Umbilical cord (tissue), 2 donors: ENCODE results near the gene IL10. TPM values are rescaled to one million over a fixed set of nuclear protein-coding genes. Genes with fewer than 3 reads are reported as not detected.
"Not testable (repeated sequence)": the region's sequence is repeated elsewhere in the genome, so short reads cannot be mapped to it uniquely, and the experiment has no call there.

ENCODE experiments used
- DNase-seq: peaks from one replicate; pipeline ENCODE4 v3.0.0-alpha.2; 2015; ENCODE audit warnings: low spot score
- total RNA-seq: library from RNA; depleted of rRNA; stranded (reverse); fragments of >200 nt; gene quantifications from one replicate; pipeline ENCODE4 v1.2.3, GENCODE V29; 2014; ENCODE audit warnings: low replicate concordance; ENCODE audit not compliant: insufficient read depth

Gene IL10
- total RNA-seq, 1 donor from 2014 or later, result not detected

DNA sequence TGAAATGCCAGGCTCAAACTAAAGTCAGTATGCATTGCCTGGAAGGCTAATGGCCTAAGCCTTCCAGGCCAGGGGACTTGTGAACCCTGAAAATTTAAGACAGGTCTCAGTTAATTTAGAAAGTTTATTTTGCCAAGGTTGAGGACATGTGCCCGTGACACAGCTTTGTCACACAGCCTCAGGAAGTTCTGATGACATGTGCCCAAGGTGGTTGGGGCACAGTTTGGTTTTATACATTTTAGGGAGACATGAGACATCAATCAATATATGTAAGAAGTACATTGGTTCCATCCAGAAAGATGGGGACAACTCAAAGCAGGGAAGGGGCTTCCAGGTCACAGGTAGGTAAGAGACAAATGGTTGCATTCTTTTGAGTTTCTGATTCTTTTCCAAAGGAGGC, 6.5 kb downstream of the IL10 start:
- not testable (repeated sequence) for DNase-seq

DNA sequence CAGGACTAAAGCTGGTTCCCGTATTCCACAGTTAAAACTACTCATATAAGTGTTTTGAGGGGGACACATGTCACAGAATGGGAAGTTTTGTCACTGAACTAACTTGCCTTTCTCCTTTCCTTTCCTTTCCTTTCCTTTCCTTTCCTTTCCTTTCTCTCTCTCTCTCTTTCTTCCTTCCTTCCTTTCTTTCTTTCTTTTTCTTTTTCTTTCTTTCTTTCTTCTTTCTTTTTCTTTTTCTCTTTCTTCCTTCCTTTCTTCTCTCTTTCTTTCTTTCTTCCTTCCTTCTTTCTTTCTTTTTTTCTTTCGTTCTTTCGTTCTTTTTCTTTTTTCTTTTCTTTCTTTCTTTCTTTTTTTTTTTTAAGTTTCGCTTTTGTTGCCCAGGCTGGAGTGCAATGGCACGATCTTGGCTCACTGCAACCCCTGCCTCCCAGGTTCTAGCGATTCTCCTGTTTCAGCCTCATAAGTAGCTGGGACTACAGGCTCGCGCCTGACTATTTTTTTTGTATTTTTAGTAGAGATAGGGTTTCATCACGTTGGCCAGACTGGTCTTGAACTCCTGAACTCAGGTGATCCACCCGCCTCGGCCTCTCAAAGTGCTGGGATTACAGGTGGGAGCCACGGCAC, 9.4 kb downstream of the IL10 start:
- DNase-seq, result not testable (repeated sequence)

DNA sequence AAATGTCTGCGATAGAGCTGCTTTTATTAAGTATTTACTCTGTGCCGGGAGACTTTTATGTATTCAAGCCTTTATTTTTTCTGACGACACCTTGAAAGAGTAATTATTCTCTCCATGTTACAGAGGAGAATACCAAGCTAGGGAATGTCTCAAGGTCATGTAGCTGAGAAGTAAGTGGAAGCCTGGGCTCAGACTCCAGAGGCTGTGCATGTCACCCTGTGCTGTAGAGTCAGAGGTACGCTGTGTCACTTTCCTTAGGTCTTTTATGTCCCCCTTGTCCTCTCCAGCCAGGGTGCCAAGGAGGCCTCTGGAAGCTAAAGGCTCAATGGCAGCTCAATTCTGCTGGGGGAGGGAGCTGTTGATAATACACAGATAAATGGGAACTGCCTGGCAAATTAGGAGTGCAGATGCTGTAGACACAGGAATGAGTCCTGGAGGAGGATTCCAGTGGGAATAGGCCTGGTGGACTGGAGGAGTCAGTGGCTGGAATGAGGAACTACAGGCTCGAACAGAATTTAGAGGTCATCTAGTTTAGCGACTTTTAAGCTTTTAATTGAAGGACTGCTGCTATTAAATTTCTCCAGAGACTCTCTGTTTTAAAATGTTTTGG, 11.0 kb downstream of the IL10 start:
- no peak for DNase-seq

DNA sequence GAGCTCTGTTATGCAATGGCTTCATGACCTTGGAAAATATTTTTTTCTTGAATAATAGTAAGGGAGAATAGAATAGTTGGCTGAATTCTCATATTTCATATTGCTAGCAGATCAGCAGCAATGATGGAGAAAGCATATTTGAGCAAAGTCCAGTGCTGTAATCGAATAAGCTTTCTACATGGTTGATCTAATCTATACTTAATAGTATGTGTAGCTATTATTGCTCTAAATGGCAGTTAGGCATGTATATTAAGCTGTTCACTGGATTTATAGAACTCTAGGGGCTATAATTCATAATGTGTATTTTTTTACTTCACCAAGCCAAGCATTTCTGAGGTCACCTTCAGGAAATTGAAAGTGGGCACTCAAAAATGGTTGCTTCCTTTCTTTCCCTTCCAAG, 11.7 kb downstream of the IL10 start:
- DNase-seq, result no peak

DNA sequence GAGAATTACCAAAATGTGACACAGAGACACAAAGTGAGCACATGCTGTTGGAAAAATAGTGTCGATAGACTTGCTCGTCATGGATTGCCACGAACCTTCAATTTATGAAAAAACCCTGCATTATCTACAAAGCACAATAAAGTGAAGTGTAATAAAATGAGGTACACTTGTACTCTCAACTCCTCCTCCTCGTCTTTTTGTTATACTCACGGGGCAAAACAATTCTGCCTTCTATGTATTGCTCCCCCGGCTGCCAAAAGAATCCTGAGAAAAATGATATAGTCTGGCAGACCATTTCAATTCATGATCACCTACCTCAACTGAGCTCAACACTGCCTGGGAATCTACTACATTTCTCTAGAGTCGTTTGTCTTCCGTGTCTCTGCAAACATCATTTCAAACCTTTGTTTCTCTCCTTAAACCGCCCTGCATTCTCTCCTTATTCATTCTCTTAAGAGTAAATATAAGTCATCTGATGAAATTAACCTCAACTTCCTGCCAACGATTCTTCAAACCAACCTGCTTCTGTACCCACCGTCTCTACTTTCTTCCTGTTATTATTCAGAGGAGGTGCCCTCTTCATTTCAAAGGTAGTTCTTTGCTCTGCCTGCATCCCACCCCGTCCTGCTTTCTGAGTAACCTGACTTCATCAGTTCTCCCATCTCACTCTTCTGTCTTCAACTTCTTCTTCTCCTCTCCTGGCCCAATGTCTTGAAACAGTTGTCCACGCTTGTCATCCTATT, 14.6 kb downstream of the IL10 start:
- DNase-seq, result no peak

DNA sequence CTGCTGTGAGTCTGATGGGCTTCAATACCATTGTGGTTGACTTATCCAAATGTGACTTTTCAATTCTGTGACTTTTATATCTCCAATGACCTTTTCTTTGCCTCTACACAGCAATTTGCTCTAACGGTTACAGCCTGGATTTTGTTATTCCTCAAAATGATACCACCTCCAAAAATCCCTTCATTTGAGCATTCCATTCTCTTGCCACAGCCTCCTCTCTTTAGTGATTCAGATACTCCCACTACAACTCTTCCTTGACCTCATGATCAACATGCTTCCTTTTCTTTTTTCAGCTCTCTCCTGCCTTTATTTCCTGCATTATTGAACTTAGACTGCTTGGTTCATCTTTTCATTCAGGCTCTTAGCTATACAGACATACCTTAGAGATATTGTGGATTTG, 18.3 kb downstream of the IL10 start:
- DNase-seq, result no peak

DNA sequence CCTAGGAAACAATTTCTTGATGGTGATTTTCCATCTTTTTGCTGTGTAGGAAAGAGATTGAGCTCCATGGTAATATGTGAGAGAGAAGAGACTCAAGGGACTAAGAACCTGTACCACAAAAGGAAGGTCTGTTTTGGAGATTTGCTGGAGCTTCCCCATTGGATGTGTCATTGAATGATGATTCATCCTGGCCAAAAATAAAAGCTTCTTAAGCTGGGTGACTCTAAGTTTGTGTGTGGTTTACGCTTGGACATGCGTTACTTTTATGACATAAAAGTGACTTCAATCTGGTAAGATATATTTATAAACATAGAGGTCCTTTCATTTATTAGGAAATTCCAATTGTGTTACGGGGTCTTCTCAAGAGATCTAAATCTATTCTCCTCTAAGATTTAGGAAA, 19.2 kb downstream of the IL10 start:
- no peak for DNase-seq

DNA sequence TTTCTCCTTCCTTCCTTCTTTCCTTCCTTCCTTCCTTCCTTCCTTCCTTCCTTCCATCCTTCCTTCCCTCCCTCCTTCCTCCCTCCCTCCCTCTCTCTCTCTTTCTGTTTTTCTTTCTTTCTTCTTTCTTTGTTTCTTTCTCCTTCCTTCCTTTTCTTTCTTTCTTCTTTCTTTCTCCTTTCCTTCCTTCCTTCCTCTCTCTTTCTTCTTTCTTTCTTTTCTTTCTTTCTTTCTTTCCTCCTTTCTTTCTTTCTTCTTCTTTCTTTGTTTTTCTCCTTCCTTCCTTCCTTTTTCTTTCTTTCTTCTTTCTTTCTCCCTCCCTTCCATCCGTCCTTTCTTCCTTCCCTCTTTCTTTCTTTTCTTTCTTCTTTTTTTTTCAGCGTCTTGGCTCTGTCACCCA, 19.8 kb downstream of the IL10 start:
- no peak for DNase-seq

DNA sequence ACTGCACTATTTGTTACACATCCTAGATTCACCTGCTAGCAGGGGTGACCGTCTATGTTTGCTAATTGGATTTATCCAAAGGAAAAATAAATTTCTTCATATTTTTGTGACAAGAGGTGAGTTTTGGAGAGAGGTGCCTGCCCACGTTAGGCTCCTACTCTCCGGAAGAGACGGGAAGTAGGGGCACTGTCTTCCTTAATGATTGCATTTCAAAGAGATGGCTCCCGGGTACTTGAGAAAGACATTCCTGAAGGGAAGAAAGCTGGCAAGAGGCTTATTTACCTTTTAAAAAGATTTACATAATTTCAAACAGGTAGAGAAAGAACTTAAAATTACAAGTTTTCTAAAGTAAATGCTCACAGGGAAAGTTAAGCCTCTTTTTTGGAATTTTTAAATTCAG, 20.4 kb downstream of the IL10 start:
- no peak for DNase-seq

DNA sequence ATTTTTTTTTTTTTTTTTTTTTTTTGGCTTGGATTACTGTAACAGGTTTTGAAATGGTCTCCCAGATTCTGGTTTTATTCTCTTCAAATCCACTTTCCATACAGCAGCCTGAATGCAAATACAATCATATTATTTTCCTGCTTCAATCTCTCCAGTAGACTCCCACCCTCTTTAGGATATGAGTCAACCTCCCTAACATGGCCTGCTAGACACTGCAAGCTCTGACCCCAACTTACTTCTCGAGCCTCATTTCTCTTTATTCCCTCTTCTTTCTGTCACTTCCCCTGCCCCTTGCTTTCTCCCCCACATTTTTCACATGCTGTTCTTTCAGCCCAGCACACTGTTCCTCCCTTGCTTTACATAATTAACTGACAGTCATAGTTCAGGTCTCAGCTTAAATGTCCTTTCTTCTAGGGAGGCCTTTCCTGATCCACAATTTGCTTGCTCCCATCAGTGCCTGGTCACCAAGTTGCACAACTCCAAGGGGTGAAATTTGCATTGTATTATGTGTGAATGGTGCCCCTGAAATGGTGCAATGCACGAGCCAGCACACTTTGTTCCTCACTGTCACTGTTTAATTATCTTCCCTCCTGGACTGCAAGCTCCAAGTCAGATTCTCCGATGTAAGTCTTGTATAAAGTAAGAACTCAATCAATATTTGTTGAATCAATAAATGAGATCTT, 23.8 kb downstream of the IL10 start:
- DNase-seq, result no peak

DNA sequence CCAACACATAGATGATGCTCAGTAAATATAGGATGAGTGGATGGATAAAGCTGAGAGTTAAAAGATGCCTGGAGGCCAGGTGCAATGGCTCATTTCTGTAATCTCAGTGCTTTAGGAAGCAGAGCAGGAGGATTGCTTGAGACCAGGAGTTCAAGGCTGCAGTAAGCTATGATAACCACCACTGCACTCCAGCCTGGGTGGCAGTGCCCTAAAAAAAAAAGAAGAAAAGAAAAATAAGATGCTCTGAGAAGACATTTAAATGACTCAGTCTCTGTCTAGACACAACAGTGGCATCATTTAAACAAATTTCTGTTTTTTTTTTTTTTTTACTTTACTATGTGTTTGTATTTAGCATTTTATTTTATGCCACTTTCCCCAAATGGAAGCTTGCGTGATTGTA, 27.0 kb downstream of the IL10 start:
- no peak for DNase-seq

DNA sequence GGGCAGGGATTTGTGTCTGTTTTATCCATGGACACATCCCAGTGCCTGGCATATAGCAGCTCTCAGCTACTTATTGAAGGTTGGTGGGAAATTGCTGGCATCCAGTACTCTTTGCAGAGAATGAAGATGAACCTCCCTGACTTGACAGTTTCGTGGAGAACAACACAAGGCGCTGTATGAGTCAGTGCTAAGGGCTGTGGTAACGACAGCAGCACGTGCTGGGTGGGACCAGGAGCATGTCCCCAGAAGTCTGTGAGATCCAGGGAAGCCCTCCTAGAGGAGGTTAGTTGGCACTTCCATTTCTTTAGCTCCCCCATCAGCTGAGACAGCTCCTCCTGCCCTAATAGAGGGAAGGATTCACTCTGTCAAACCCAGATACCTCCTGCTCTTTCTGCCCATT, 27.6 kb downstream of the IL10 start:
- DNase-seq, result no peak

DNA sequence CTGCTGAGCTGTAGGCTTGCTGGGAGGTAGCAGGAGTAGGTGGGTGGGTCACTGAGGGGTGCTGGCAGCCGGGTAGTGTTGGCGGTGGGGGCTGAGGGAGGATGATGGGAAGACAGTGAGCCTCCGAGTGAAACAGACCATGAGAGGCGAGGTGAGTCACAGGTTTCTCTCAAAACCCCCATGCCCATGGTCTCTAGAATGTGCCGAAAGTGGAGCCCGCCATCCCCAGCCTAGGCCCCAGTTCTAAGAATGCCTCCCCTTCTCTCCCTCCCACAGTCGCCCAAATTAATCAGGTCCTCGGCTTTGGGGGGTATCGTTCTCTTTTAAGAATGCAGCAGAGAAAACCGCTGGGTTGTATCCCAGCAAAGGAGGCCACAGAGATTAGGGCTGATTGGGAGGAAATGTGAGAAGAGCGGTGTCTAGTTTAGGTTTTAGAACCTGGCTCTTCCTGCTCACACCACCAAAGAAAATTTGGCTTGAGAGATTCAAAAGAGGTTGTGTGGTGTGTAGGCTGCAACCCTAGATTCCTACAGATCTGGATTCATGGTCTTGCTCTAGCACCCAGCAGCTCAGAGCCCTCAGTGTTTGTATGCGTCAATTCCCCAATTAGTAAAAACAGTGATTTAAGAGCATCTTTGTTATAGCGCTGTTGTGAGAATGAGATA, 29.4 kb downstream of the IL10 start:
- no peak for DNase-seq

DNA sequence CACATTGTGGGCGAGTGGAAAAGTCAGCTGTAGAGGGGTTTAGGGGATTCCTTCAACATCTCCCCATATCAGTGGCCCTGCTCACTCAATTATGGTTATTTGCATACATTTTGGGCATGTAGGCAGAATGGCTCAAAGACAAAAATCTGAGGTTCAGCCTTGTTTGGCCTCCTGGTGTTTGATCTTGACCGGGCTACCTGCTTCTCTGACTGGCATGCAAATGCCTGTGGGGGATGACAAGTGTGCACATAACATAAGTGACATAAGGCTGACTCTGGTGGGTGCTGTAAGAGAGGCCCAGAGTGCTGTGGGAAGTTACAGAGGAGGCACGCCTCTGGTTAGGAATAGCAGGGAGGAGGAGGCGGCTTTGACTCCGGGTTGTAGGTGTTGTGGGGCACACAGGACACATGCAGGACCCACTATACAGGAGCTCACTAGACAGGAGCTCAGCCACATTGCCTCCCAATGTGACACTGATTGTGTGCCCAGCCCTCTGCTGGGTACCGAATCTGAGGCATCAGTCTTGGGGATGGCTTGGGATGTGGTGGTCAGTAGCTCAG, 31.1 kb downstream of the IL10 start:
- DNase-seq, result no peak

DNA sequence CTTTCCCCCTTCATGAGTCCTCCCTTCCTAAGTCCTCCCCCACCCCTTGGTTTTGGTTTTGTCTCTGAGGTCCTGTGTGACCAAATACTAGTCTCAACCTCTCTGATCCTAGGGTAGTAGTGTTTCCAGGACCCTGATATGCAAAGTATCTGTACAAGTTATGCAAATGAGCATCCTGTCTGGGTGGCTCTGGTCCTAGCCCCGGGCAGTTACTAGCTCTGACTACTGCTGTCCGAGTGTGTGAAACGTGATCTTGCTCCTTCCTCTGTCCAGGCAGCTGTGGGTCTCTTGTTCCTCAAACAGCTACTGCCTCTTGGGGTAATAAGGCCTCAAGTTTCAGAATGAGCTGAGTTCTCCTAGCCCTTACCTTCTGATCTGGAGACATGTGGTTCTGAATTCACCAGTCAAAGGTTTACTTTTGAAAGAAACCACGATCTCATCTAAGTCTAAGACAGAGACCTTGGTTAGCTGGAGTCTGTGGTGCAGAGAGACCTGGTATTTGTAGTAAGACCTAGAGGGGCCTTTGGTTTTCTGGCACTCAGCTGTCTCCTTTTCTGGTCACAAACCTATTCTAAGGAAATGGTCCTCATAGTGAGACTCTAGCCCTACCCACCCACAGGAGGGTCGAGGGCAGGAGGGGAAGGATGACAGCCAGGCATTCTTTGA, 32.8 kb downstream of the IL10 start:
- DNase-seq, result peak; percentile 45

DNA sequence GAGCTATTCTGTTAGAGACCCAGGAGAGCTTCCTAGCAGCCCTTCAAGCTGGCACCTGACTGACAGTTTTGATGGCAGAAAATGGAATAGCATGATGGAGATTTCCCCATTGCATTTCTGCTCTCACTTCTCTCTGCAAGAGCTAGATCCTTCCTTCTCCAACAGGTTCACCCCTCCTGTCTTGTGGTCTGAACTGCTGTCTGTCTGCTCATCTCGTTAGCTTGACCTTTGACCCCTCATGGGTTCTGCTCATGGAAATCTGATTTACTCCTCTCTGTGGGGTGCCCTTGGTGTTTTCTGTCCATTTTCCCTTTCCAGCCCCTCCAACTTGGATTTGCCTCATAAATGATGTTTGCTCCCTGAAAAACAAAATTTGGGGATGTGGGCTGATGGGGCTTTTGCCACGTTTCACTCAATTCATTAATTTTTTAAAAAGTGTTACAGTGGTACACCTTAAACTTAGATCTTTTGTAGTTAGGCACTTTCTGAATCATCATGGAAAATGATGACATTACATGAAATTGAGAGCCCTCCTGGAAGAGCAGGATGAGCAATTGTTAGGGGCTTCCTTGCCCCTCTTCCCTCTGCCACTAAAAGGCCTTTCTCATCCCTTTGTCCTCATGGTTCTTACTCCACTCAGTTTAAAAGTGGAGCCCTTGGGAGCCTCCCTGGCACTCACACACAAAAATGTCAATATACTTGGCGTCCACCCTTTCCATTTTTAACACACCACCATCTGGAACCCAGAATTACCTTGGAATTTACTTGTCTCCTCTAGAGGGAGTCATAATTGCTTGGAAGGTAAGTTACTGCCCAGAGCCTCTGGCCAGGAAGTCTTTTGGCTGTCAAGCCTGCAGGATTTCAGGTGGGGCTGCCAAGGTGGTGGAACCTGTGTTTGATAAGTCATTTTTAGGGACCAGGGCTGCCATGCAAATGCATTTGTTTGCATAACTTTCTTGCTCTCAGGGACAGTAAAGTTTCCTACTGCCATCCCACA, 33.6 kb downstream of the IL10 start:
- no peak for DNase-seq

DNA sequence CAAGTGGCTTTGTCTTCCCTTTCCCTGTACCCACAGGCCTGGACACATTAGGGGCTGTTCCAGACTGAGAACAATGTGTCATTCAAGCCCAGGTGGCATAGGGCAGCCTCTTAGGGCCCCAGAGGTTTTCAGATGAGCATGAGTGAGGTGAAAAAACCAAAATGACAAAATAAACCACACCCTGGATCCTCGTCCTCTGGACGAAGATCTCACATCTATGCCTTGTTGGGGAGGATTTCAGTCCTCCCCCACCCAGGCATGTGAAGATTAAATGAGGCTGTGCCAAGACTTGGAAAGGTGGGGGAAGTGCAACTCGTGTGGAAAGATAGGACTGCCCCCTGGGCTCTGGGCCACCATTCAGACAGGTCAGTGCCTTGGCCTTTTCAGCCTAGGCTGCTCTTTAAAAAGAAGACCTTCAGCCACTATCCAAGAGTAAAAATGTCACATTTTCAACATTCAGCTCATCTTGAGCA, 34.5 kb downstream of the IL10 start:
- no peak for DNase-seq

DNA sequence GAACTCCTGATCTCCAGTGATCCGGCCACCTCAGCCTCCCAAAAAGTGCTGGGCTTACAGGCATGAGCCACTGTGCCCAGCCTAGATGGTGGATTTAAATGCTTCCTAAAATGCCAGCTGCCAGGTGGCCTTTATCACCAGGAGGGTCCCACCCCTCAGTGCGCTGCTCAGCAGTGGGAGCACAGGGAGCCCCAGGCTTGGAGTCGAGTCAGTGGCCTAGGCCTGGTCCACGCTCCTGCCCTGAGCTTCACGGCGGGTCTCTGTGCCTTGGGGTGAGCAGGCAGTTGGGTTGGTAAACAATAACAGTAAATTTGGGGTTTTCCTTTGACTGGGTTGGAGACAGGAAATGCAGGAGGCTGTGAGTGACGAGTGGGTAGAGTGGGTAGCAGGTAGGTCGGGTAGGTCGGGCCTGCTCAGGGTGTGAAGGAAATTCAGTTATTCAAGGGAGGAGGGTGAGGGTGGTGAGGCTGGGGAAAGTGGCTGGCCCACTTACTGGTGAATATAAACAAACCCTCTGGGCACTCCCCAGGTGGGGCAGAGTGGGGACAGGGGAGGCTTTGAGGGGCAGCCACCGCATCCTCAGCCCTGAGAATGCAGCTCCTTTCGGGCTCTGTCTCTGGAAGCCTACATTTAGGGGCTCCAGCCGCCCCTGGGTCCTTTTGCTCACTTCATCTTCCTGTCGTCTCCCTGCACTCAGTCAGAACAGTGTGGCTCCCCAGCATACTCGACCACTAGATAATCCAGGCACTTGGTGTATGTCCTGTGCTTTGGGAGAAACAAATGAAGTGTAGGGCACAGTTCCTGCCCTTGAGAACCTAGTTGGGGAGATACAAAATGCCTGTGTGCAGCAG, 35.2 kb downstream of the IL10 start:
- DNase-seq, result no peak

DNA sequence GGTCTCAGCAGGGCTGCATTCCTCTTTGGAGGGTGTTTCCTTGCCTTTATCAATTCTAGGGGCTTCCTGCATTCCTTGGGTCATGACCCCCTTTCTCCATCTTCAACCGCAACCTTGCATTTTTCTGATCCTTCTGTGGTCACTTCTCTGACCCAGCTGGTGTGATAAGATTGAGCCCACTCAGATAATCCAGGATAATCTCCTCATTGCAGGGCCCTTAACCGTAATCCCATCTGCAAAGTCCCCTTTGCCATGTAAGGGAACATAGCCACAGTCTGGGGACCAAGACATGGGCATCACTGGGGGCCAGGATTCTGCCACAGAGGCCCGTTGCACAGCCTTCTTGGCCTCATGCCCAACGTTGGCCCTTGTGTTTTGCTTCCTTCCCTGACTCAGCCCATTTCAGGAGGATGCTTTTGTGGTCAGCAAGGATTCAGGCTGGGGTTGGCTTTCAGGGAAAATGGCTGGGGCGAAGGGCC, 36.7 kb downstream of the IL10 start:
- no peak for DNase-seq
